Pulmonary artery endothelial cell (primary cell): Measurements from ENCODE around the gene NUP188. TPM values are rescaled to one million over a fixed set of nuclear protein-coding genes. Genes with fewer than 3 reads are reported as not detected.
A peak's percentile ranks its signal among the peaks of the same experiment; 100 is the strongest.
"Not testable (repeated sequence)": the region's sequence is repeated elsewhere in the genome, so short reads cannot be mapped to it uniquely, and the experiment has no call there.

Source experiments
- DNase-seq: peaks from one replicate; pipeline ENCODE4 v3.0.0-alpha.2; 2011; ENCODE audit warnings: low read depth, low spot score
- total RNA-seq: library from RNA; depleted of rRNA; stranded (reverse); fragments of >200 nt; gene quantifications from 2 replicates; pipeline ENCODE4 v1.2.3, GENCODE V29; 2014

The NUP188 gene
- total RNA-seq, 1 donor from 2014 or later = 54.3 TPM

GRCh38 chr9:128940946-128941755 lies 6.3 kb upstream of the NUP188 start:
- no peak for DNase-seq

- DNase-seq = no peak
These were observed 3.5 kb upstream of the NUP188 start for GRCh38 chr9:128943832-128944620.

GRCh38 chr9:128944966-128945365 lies 2.5 kb upstream of the NUP188 start:
- DNase-seq = not testable (repeated sequence)

GRCh38 chr9:128945798-128946501 lies 1.5 kb upstream of the NUP188 start:
- DNase-seq = no peak

- no peak for DNase-seq
These were observed 775 bp upstream of the NUP188 start for GRCh38 chr9:128946571-128947276.

- no peak for DNase-seq
These were observed 297 bp upstream of the NUP188 start for GRCh38 chr9:128947277-128947526.

GRCh38 chr9:128961403-128961802 lies 13.9 kb downstream of the NUP188 start:
- not testable (repeated sequence) for DNase-seq

- no peak for DNase-seq
These were observed 22.0 kb downstream of the NUP188 start for GRCh38 chr9:128969491-128969890.

GRCh38 chr9:128972956-128973355 lies 25.5 kb downstream of the NUP188 start:
- DNase-seq = no peak

- no peak for DNase-seq
These were observed 31.6 kb downstream of the NUP188 start for GRCh38 chr9:128979111-128979510.

GRCh38 chr9:128983536-128983935 lies 36.0 kb downstream of the NUP188 start:
- no peak for DNase-seq

- DNase-seq = no peak
These were observed 39.2 kb downstream of the NUP188 start for GRCh38 chr9:128986671-128987070.

GRCh38 chr9:128987805-128988204 lies 40.3 kb downstream of the NUP188 start:
- peak; percentile 17 for DNase-seq

- DNase-seq = no peak
These were observed 45.5 kb downstream of the NUP188 start for GRCh38 chr9:128992995-128993394.

GRCh38 chr9:128995791-128996190 lies 48.3 kb downstream of the NUP188 start:
- no peak for DNase-seq

- no peak for DNase-seq
These were observed 51.0 kb downstream of the NUP188 start for GRCh38 chr9:128998462-128998861.

GRCh38 chr9:128999581-129000206 lies 52.2 kb downstream of the NUP188 start:
- DNase-seq = no peak

GRCh38 chr9:129001504-129002325 lies 54.2 kb downstream of the NUP188 start:
- no peak for DNase-seq

GRCh38 chr9:129002992-129003391 lies 55.5 kb downstream of the NUP188 start:
- DNase-seq = no peak

GRCh38 chr9:129004173-129004572 lies 56.7 kb downstream of the NUP188 start:
- DNase-seq = not testable (repeated sequence)
